Epithelial cell of esophagus (primary cell): ENCODE data around the gene STAT6.
A peak's percentile ranks its signal among the peaks of the same experiment; 100 is the strongest.

Source experiments
- DNase-seq: peaks from one replicate; pipeline ENCODE4 v3.0.0; 2010; ENCODE audit warnings: low read depth
- H3K4me3 ChIP-seq: 2 replicates; pipeline ENCODE4 v1.5.1; 2011; ENCODE audit warnings: mild to moderate bottlenecking, low read length, control low read depth
- CTCF ChIP-seq: IDR thresholded peaks from 2 replicates; pipeline ENCODE4 v1.5.1; 2011; ENCODE audit warnings: low read depth, mild to moderate bottlenecking, low read length, control low read depth, inconsistent platforms; ENCODE audit not compliant: insufficient read depth; ENCODE audit errors: missing control alignments

Gene STAT6

GRCh38 chr12:57106021-57106708 is 5.0 kb downstream of the STAT6 start:
- no peak for TF ChIP-seq CTCF
- H3K4me3 ChIP-seq = no peak overlapping the region
- no peak for DNase-seq

GRCh38 chr12:57105011-57105753 is 6.0 kb downstream of the STAT6 start:
- DNase-seq = no peak
- no peak overlapping the region for H3K4me3 ChIP-seq
- no peak for TF ChIP-seq CTCF

GRCh38 chr12:57104292-57104910 is 6.8 kb downstream of the STAT6 start:
- no peak for DNase-seq
- no peak overlapping the region for H3K4me3 ChIP-seq
- TF ChIP-seq CTCF = no peak

- no peak overlapping the region for H3K4me3 ChIP-seq
- DNase-seq = no peak
- no peak for TF ChIP-seq CTCF
These were observed 7.3 kb downstream of the STAT6 start for GRCh38 chr12:57103856-57104255.

GRCh38 chr12:57101892-57102695 is 9.1 kb downstream of the STAT6 start:
- TF ChIP-seq CTCF = no peak
- H3K4me3 ChIP-seq = no peak overlapping the region
- peak; percentile 37 for DNase-seq

GRCh38 chr12:57099766-57100165 is 11.4 kb downstream of the STAT6 start:
- no peak overlapping the region for H3K4me3 ChIP-seq
- no peak for DNase-seq
- TF ChIP-seq CTCF = no peak
